ENCODE measurements around the gene DUSP1.
"Not testable (repeated sequence)": the region's sequence is repeated elsewhere in the genome, so short reads cannot be mapped to it uniquely, and the experiment has no call there.

DNA sequence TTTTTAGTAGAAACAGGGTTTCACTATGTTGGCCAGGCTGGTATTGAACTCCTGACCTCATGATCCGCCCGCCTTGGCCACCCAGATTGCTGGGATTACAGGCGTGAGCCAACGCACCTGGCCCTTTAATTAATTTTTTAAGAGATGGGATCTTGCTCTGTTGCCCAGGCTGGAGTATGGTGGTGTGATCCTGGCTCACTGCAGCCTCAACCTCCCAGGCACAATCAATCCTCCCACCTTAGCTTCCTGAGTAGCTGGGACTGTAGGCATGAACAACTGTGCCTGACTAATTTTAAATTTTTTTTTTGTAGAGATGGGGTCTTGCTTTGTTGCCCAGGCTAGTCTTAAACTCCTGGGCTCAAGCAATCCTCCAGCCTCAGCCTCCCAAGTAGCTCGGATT, 12.3 kb upstream of the DUSP1 start:
- TF ChIP-seq, protein P1, sequence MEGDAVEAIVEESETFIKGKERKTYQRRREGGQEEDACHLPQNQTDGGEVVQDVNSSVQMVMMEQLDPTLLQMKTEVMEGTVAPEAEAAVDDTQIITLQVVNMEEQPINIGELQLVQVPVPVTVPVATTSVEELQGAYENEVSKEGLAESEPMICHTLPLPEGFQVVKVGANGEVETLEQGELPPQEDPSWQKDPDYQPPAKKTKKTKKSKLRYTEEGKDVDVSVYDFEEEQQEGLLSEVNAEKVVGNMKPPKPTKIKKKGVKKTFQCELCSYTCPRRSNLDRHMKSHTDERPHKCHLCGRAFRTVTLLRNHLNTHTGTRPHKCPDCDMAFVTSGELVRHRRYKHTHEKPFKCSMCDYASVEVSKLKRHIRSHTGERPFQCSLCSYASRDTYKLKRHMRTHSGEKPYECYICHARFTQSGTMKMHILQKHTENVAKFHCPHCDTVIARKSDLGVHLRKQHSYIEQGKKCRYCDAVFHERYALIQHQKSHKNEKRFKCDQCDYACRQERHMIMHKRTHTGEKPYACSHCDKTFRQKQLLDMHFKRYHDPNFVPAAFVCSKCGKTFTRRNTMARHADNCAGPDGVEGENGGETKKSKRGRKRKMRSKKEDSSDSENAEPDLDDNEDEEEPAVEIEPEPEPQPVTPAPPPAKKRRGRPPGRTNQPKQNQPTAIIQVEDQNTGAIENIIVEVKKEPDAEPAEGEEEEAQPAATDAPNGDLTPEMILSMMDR (IDR thresholded peaks at IDR 0.05) = not testable (repeated sequence)
- not testable (repeated sequence) for TF ChIP-seq POLR2A (IDR thresholded peaks at IDR 0.05)

Data from body of pancreas (tissue), 4 donors.